NCI-H510A treated with DMSO at 0.1 percent for 48 hours (cell line): ENCODE measurements around the gene CEMIP2.

ENCODE experiments used
- DNase-seq: peaks from one replicate; lab custom pipeline; 2025; lab: John Stamatoyannopoulos, UW

The CEMIP2 gene

DNA sequence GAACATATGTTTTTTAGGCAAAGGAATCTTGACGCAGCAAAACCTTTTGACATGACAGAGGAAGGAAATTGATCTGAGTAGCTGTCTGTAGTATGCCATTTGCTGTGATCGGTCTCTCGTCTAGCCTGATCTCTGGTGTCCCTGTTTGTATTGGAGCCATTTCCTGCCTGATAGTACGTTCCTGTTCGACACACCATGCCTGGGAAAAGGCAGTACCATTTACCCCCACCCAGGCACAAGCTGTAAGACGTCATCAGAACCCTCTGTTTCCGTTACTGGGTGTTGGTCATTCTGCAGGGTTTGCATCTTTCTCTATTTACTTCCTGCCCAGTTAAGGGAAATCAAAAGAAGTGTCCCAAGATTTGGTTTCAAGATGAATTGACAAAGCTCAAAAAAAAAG, 129.7 kb downstream of the CEMIP2 start:
- no peak for DNase-seq

- no peak for DNase-seq
Observed at GRCh38 chr9:71637926-71638325, 130.4 kb downstream of the CEMIP2 start.

- no peak for DNase-seq
Observed at GRCh38 chr9:71637375-71637774, 130.9 kb downstream of the CEMIP2 start.

GRCh38 chr9:71636143-71636839, 132.0 kb downstream of the CEMIP2 start:
- DNase-seq, result no peak

- no peak for DNase-seq
Observed at GRCh38 chr9:71634752-71635151, 133.6 kb downstream of the CEMIP2 start.
